ENCODE measurements around the gene FIBCD1. TPM values are rescaled to one million over a fixed set of nuclear protein-coding genes. Genes with fewer than 3 reads are reported as not detected.

Gene FIBCD1
- total RNA-seq, 1 donor from 2014 or later, result not detected

DNA sequence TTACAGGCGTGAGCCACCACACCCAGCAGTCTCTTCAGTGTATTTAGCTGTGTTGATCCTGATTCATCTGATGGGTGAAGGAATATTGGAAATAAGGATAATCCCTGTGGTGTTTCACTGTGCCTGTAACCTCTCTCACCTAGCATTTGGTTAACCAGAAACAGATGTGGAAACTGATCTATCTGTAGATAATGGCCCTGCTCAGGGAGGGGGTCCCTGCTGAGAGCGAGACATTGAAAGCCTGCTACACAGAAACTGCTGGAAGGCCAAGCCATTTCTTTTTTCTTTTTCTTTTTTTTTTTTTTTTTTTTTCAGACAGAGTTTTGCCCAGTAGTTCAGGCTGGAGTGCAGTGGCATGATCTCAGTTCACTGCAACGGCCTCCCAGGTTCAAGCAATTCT, 70.8 kb downstream of the FIBCD1 start:
- Mint-ChIP-seq H3K27ac (no peak overlapping the region), H3K36me3 (ENCODE audit: low read depth) (peaks cover 4% of the 10 kb centered on the region), H3K27me3 (ENCODE audit: insufficient read depth) (no peaks in the 10 kb centered on the region), H3K4me3 (no peak overlapping the region), H3K4me1 (ENCODE audit: low read depth) (peaks cover 4% of the 10 kb centered on the region), H3K9me3 (no peaks in the 10 kb centered on the region)
- intact Hi-C loops (cut with micrococcal nuclease), result no loop called here
- DNase-seq (ENCODE audit: low spot score), result no peak

DNA sequence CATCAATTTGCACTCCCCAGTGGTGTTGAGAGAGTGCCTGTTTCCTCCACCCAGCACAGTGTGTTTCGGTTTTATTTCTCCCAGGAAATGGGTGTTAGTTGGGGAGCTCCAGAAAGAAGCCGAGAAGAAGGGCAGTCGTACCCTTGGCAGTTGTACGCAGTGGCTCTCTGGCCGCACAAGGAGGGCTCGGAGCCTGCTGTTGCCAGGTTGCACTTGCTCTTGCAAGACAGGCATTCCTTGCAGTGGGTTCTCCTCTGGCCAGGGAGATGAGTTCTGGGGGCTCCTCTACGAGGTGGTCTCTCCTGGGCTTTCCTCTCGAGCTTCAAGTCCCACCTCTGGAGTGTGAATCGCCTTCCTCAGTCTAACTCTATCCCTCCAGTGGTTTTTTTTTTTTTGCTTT, 71.5 kb downstream of the FIBCD1 start:
- no peak overlapping the region for H3K27ac Mint-ChIP-seq
- intact Hi-C loops (cut with micrococcal nuclease), result loop anchor here (2.0 kb wide), 1 partner anchor 131 kb away; no protein-coding TSS in a partner anchor
- peaks cover 4% of the 10 kb centered on the region for H3K36me3 Mint-ChIP-seq (ENCODE audit: low read depth)
- H3K9me3 Mint-ChIP-seq, result no peaks in the 10 kb centered on the region
- peaks cover 4% of the 10 kb centered on the region for H3K4me1 Mint-ChIP-seq (ENCODE audit: low read depth)
- H3K27me3 Mint-ChIP-seq (ENCODE audit: insufficient read depth), result no peaks in the 10 kb centered on the region
- no peak for DNase-seq (ENCODE audit: low spot score)
- H3K4me3 Mint-ChIP-seq, result no peak overlapping the region

GRCh38 chr9:130866474-130866965, 72.5 kb downstream of the FIBCD1 start:
- DNase-seq (ENCODE audit: low spot score), result peak; percentile 25
- no peaks in the 10 kb centered on the region for H3K27me3 Mint-ChIP-seq (ENCODE audit: insufficient read depth)
- no peaks in the 10 kb centered on the region for H3K9me3 Mint-ChIP-seq
- intact Hi-C loops (cut with micrococcal nuclease), result loop anchor here (1.0 to 2.0 kb wide), 2 partner anchors 75 to 132 kb away; no protein-coding TSS in a partner anchor
- no peak overlapping the region for H3K4me3 Mint-ChIP-seq
- no peak overlapping the region for H3K27ac Mint-ChIP-seq
- peaks cover 4% of the 10 kb centered on the region for H3K4me1 Mint-ChIP-seq (ENCODE audit: low read depth)
- H3K36me3 Mint-ChIP-seq (ENCODE audit: low read depth), result no peaks in the 10 kb centered on the region

- DNase-seq (ENCODE audit: low spot score), result no peak
- intact Hi-C loops (cut with micrococcal nuclease), result loop anchor here (1.0 to 2.0 kb wide), 2 partner anchors 75 to 133 kb away; no protein-coding TSS in a partner anchor
Measured at GRCh38 chr9:130865921-130866320, 73.1 kb downstream of the FIBCD1 start.

DNA sequence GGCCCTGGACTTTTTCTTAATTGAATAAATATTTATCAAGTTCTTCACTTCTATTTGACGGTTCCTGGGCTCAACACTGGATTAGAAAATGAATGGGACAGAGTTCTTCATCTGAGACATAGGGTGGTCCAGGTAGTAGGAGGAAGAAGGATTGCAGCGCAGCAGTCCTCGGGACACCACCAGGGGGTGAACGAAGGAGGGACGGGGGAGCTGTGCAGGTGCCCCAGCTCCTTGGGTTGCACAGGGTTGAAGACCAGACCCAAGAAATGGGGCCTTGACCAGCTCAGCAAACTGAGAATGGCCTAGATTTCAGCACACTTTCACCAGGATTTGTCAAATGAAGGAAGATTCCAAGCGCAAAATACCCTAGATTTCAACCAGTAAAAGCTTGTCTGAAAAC, 74.5 kb downstream of the FIBCD1 start:
- no peak overlapping the region for H3K4me3 Mint-ChIP-seq
- H3K27me3 Mint-ChIP-seq (ENCODE audit: insufficient read depth), result no peaks in the 10 kb centered on the region
- H3K36me3 Mint-ChIP-seq (ENCODE audit: low read depth), result no peaks in the 10 kb centered on the region
- no peak overlapping the region for H3K27ac Mint-ChIP-seq
- peaks cover 4% of the 10 kb centered on the region for H3K4me1 Mint-ChIP-seq (ENCODE audit: low read depth)
- no peak for DNase-seq (ENCODE audit: low spot score)
- intact Hi-C loops (cut with micrococcal nuclease), result no loop called here
- H3K9me3 Mint-ChIP-seq, result no peaks in the 10 kb centered on the region

More at GRCh38 chr9:130865921-130866320, 73.1 kb downstream of the FIBCD1 start:
- Mint-ChIP-seq H3K4me3 (no peak overlapping the region), H3K9me3 (no peaks in the 10 kb centered on the region), H3K27me3 (ENCODE audit: insufficient read depth) (no peaks in the 10 kb centered on the region), H3K27ac (no peak overlapping the region), H3K36me3 (ENCODE audit: low read depth) (no peaks in the 10 kb centered on the region), H3K4me1 (ENCODE audit: low read depth) (peaks cover 4% of the 10 kb centered on the region)

GRCh38 chr9:130862747-130863146, 76.3 kb downstream of the FIBCD1 start:
- H3K36me3 Mint-ChIP-seq (ENCODE audit: low read depth), result no peaks in the 10 kb centered on the region
- no peaks in the 10 kb centered on the region for H3K9me3 Mint-ChIP-seq
- no peak for DNase-seq (ENCODE audit: low spot score)
- H3K27ac Mint-ChIP-seq, result no peak overlapping the region
- H3K4me1 Mint-ChIP-seq (ENCODE audit: low read depth), result peaks cover 4% of the 10 kb centered on the region
- intact Hi-C loops (cut with micrococcal nuclease), result loop anchor here (1.0 to 2.0 kb wide), 4 partner anchors 91 to 402 kb away; no protein-coding TSS in a partner anchor
- H3K27me3 Mint-ChIP-seq (ENCODE audit: insufficient read depth), result no peaks in the 10 kb centered on the region
- no peak overlapping the region for H3K4me3 Mint-ChIP-seq

GRCh38 chr9:130862217-130862616, 76.8 kb downstream of the FIBCD1 start:
- Mint-ChIP-seq H3K27ac (no peak overlapping the region), H3K4me3 (no peak overlapping the region), H3K27me3 (ENCODE audit: insufficient read depth) (no peaks in the 10 kb centered on the region), H3K36me3 (ENCODE audit: low read depth) (no peaks in the 10 kb centered on the region), H3K4me1 (ENCODE audit: low read depth) (peaks cover 2% of the 10 kb centered on the region), H3K9me3 (no peaks in the 10 kb centered on the region)
- intact Hi-C loops (cut with micrococcal nuclease), result loop anchor here (2.0 kb wide), 1 partner anchor 401 kb away; no protein-coding TSS in a partner anchor
- no peak for DNase-seq (ENCODE audit: low spot score)

DNA sequence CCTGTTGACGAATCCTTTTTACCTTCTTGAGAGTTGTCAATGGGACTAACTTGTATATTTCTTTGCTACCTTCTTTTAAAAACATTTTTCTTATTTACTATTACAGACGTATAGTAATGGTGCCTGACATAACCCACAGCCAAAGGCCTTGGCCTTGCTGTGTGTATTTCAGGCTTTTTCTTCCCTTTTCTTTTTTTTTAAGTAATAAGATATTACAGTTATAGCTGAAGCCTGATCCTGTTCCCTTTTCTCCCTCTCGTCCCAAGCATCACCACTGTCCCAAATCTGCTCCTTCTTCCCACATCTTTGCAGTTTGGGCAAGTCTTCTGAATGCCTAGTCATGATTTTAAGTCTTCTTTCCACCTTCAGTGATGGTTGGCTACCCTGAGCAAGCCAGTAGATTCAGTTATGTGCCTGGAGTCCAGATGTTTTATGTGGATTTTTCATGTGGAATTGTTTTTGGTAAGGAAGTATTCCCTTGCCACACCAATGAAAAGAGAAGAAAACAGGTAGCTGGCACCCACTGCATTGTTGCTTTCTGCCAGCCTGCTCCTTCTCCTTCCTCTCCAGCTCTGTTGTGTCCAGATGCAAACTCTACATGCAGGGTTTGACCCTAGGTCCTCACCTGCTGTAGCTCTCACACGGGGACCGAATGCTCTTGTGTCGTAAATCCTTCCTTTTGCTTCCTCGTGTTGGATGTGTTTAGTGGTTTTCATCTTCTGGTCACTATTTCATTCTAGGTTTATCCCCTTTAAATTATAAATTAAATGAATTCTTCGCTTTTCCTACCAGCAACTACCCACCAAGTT, 77.5 kb downstream of the FIBCD1 start:
- DNase-seq (ENCODE audit: low spot score), result no peak
- Mint-ChIP-seq H3K4me3 (no peak overlapping the region), H3K9me3 (no peaks in the 10 kb centered on the region), H3K36me3 (ENCODE audit: low read depth) (no peaks in the 10 kb centered on the region), H3K27ac (no peak overlapping the region), H3K4me1 (ENCODE audit: low read depth) (no peaks in the 10 kb centered on the region), H3K27me3 (ENCODE audit: insufficient read depth) (no peaks in the 10 kb centered on the region)
- intact Hi-C loops (cut with micrococcal nuclease), result loop anchor here (2.0 kb wide), 1 partner anchor 401 kb away; no protein-coding TSS in a partner anchor

DNA sequence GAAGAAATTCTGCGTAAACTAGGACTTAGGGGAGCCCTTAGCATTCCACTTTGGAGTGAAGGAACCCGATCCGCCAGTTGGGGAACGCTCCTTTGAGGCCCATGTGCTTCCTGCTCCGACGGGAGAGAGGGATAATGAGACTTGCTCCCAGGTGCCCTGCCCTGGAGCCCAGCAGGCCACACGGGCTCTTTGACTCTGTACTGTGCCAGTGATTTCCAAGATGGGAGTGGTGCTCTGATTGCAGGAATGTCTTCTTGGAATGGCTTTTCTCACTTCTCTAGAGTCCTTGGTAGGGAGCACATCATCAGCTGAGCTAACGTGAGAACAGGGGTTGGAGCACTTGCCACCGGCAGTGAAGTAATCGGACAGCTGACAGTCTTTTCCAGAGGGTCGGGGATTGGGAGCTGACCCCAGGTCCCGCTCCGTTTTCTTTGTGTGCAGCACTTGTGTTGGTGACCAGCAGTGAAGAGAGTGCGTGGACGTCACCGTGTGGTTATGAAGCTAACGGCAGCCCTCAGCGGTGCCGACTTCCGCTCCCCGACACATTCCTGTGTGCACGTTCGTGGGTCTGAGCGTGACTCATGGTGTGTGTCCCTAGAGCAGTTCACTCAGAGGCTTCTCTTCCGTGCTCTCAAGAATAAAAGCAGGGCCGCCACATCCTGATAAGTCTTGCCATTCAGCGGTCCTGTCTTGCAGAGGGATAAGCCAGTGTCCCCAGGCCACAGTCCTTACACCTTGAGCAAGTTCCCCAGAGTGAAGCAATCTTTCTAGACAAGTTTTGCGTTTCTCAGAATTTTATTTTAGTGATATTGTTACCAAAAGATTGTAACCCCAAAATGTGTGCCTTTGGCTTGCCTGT, 78.4 kb downstream of the FIBCD1 start:
- Mint-ChIP-seq H3K4me1 (ENCODE audit: low read depth) (no peaks in the 10 kb centered on the region), H3K36me3 (ENCODE audit: low read depth) (no peaks in the 10 kb centered on the region), H3K27me3 (ENCODE audit: insufficient read depth) (no peaks in the 10 kb centered on the region), H3K9me3 (no peaks in the 10 kb centered on the region), H3K4me3 (no peak overlapping the region), H3K27ac (no peak overlapping the region)
- no peak for DNase-seq (ENCODE audit: low spot score)
- intact Hi-C loops (cut with micrococcal nuclease), result no loop called here

DNA sequence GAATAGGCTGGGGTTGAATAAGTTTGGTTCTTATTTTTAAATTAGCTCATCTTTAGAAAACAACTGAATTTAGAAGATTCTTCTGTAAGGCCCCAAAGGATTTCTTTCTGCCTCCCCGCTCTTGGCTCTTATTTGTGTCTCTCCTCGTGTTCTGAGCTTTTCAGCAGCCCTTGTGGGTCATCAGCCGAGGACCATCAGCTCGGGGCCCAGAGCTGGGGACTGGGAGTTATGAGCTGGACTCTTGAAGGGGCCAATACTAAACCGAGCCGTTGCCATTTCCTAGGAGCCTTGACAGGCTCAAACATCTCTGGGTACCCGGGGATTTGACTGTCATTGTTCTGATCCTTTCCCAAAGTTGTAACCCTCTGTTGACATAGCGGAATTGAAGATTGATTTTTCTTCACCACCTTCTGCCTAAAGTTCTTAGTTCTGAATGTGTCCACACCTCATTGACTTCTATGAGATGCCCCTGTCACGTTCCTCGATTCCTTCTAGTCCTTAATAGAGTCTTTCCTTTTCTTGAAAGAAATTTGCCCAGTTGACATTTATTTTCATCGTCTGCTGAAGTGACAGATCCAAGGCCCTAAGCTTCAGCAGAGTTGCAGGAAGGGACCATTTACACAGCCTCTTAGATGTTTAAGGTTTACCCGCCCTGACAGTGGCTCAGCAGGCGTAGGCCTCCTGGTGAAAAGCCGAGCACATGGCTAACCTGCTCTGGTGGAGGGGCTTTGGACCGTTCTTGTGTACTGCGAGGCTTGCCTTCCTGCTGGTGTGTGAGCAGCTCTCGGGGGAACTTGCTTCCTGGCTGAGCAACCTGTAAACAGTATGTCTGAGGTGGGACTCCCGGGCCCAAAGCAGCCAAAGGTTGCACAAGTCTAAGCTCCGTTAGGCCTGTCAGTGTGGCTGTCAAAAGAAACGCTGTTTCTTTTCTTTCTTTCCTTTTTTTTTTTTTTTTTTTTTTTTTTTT, 80.0 kb downstream of the FIBCD1 start:
- Mint-ChIP-seq H3K27me3 (ENCODE audit: insufficient read depth) (no peaks in the 10 kb centered on the region), H3K36me3 (ENCODE audit: low read depth) (no peaks in the 10 kb centered on the region), H3K4me1 (ENCODE audit: low read depth) (no peaks in the 10 kb centered on the region), H3K27ac (no peak overlapping the region), H3K4me3 (no peak overlapping the region), H3K9me3 (no peaks in the 10 kb centered on the region)
- no peak for DNase-seq (ENCODE audit: low spot score)
- intact Hi-C loops (cut with micrococcal nuclease), result no loop called here

DNA sequence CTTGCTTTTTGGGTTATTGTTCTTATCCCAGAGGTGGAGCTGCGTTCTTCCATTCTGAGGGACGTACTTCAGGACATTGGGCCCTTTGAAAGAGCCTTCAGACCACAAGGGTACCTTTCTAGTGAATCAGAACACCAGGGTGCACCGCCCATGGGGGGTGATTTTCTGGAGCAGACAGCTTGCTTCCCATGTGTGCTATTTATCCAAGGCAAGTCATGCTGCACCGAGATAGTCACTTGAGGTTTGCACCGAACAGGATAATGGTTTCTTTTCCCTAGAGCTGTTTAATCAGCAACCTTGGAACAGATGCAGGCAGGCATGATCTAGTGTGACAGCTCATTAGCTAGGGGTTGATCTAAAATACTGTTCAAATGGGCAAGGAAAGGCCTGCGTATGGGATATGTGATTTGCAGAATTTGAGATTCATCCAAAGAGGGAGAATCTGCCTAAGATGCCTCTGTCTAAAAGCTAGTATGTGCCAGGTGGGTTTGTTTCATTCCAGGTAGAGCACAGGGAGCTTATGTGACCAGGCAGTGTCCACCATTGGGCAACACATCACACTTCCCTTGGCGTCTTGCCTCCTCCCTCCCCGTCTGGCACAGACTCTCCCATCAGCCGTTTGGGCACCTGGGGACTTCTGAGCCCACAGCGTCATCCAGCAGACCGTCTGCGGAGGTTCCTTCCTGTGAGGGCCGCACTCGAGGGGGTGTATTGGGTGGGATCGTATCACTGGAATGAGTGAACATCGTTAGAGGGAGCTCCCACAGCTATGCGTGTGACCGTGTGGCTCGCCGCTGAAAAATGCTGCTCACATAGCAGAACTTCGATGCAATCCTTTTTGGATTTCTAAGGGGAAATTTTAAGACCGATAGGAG, 80.9 kb downstream of the FIBCD1 start:
- Mint-ChIP-seq H3K27me3 (ENCODE audit: insufficient read depth) (no peaks in the 10 kb centered on the region), H3K4me3 (no peak overlapping the region), H3K4me1 (ENCODE audit: low read depth) (no peaks in the 10 kb centered on the region), H3K9me3 (no peaks in the 10 kb centered on the region), H3K36me3 (ENCODE audit: low read depth) (no peaks in the 10 kb centered on the region), H3K27ac (no peak overlapping the region)
- no peak for DNase-seq (ENCODE audit: low spot score)
- intact Hi-C loops (cut with micrococcal nuclease), result no loop called here

All from activated T-helper 1 cell treated with anti-CD3 and anti-CD28 coated beads, Interleukin-12 subunit alpha, Interleukin-12 subunit beta, Interleukin-2, Interleukin-4 antibody, amounts not matched to agents 30 ng/mL and 10 ng/mL and 1 ng/mL, durations not matched to agents 14 hours and 24 hours and 36 hours (primary cell).